Measurements from ENCODE around the gene SYNDIG1.
A peak's percentile ranks its signal among the peaks of the same experiment; 100 is the strongest.

Gene SYNDIG1

GRCh38 chr20:24494460-24494920 lies 25.1 kb downstream of the SYNDIG1 start:
- TF ChIP-seq CTCF (IDR thresholded peaks at IDR 0.05; ENCODE audit: control insufficient read depth, extremely low read depth, insufficient read depth) = no peak
- H3K4me3 ChIP-seq (ENCODE audit: low read depth, low read length) = no peak overlapping the region
- DNase-seq (ENCODE audit: low read depth) = no peak

- no peak for DNase-seq (ENCODE audit: low read depth)
- TF ChIP-seq CTCF (IDR thresholded peaks at IDR 0.05; ENCODE audit: control insufficient read depth, extremely low read depth, insufficient read depth) = no peak
- no peak overlapping the region for H3K4me3 ChIP-seq (ENCODE audit: low read depth, low read length)
These were observed 25.8 kb downstream of the SYNDIG1 start for GRCh38 chr20:24495266-24495665.

- peak; percentile 46 for DNase-seq (ENCODE audit: low read depth)
- no peak for TF ChIP-seq CTCF (IDR thresholded peaks at IDR 0.05; ENCODE audit: control insufficient read depth, extremely low read depth, insufficient read depth)
- H3K4me3 ChIP-seq (ENCODE audit: low read depth, low read length) = no peak overlapping the region
These were observed 28.4 kb downstream of the SYNDIG1 start for GRCh38 chr20:24497851-24498250.

GRCh38 chr20:24498641-24499040 lies 29.2 kb downstream of the SYNDIG1 start:
- no peak for DNase-seq (ENCODE audit: low read depth)
- H3K4me3 ChIP-seq (ENCODE audit: low read depth, low read length) = no peak overlapping the region
- TF ChIP-seq CTCF (IDR thresholded peaks at IDR 0.05; ENCODE audit: control insufficient read depth, extremely low read depth, insufficient read depth) = no peak

GRCh38 chr20:24499472-24499871 lies 30.0 kb downstream of the SYNDIG1 start:
- H3K4me3 ChIP-seq (ENCODE audit: low read depth, low read length) = no peak overlapping the region
- no peak for TF ChIP-seq CTCF (IDR thresholded peaks at IDR 0.05; ENCODE audit: control insufficient read depth, extremely low read depth, insufficient read depth)
- DNase-seq (ENCODE audit: low read depth) = no peak

- TF ChIP-seq CTCF (IDR thresholded peaks at IDR 0.05; ENCODE audit: control insufficient read depth, extremely low read depth, insufficient read depth) = no peak
- no peak overlapping the region for H3K4me3 ChIP-seq (ENCODE audit: low read depth, low read length)
- DNase-seq (ENCODE audit: low read depth) = no peak
These were observed 32.5 kb downstream of the SYNDIG1 start for GRCh38 chr20:24501764-24502556.

GRCh38 chr20:24502661-24503060 lies 33.2 kb downstream of the SYNDIG1 start:
- DNase-seq (ENCODE audit: low read depth) = no peak

More at GRCh38 chr20:24502661-24503060, 33.2 kb downstream of the SYNDIG1 start:
- TF ChIP-seq CTCF (IDR thresholded peaks at IDR 0.05; ENCODE audit: control insufficient read depth, extremely low read depth, insufficient read depth) = no peak
- H3K4me3 ChIP-seq (ENCODE audit: low read depth, low read length) = no peak overlapping the region
